GM08714 (cell line): ENCODE data around the gene TAS2R41.
"Not testable (repeated sequence)": the region's sequence is repeated elsewhere in the genome, so short reads cannot be mapped to it uniquely, and the experiment has no call there.

ENCODE experiments used
- H3K4me3 ChIP-seq: fragments of 200-500 bp; sonication (Bioruptor generic); 2 replicates; pipeline ENCODE4 v1.5.1; 2014; ENCODE audit warnings: mild to moderate bottlenecking, low read length, inconsistent platforms
- ZNF274 ChIP-seq: IDR thresholded peaks from 2 replicates; pipeline ENCODE4 v1.6.1; 2012; ENCODE audit warnings: mild to moderate bottlenecking, low read depth, low read length

The TAS2R41 gene

GRCh38 chr7:143463957-143464356 lies 13.7 kb upstream of the TAS2R41 start:
- no peak overlapping the region for H3K4me3 ChIP-seq
- TF ChIP-seq ZNF274, result no peak

- no peak for TF ChIP-seq ZNF274
- no peak overlapping the region for H3K4me3 ChIP-seq
Measured at GRCh38 chr7:143467724-143468123, 9.9 kb upstream of the TAS2R41 start.

- not testable (repeated sequence) for H3K4me3 ChIP-seq
Measured at GRCh38 chr7:143472071-143472689, 5.5 kb upstream of the TAS2R41 start.

- TF ChIP-seq ZNF274, result no peak
- H3K4me3 ChIP-seq, result no peak overlapping the region
Measured at GRCh38 chr7:143479055-143479766, 1.5 kb downstream of the TAS2R41 start.

GRCh38 chr7:143480501-143480900 lies 2.8 kb downstream of the TAS2R41 start:
- TF ChIP-seq ZNF274, result no peak
- H3K4me3 ChIP-seq, result no peak overlapping the region

GRCh38 chr7:143484119-143484518 lies 6.4 kb downstream of the TAS2R41 start:
- no peak for TF ChIP-seq ZNF274
- no peak overlapping the region for H3K4me3 ChIP-seq

GRCh38 chr7:143485094-143485493 lies 7.4 kb downstream of the TAS2R41 start:
- TF ChIP-seq ZNF274, result no peak
- no peak overlapping the region for H3K4me3 ChIP-seq

GRCh38 chr7:143485500-143485899 lies 7.8 kb downstream of the TAS2R41 start:
- TF ChIP-seq ZNF274, result no peak
- no peak overlapping the region for H3K4me3 ChIP-seq

- not testable (repeated sequence) for H3K4me3 ChIP-seq
Measured at GRCh38 chr7:143486266-143486665, 8.6 kb downstream of the TAS2R41 start.

GRCh38 chr7:143487061-143487460 lies 9.4 kb downstream of the TAS2R41 start:
- TF ChIP-seq ZNF274, result no peak
- H3K4me3 ChIP-seq, result no peak overlapping the region

- TF ChIP-seq ZNF274, result no peak
Measured at GRCh38 chr7:143487566-143487965, 9.9 kb downstream of the TAS2R41 start.

GRCh38 chr7:143490717-143491306 lies 13.1 kb downstream of the TAS2R41 start:
- no peak for TF ChIP-seq ZNF274
- H3K4me3 ChIP-seq, result no peak overlapping the region

More at GRCh38 chr7:143487566-143487965, 9.9 kb downstream of the TAS2R41 start:
- no peak overlapping the region for H3K4me3 ChIP-seq

- H3K4me3 ChIP-seq, result no peak overlapping the region
- no peak for TF ChIP-seq ZNF274
Measured at GRCh38 chr7:143492043-143492471, 14.4 kb downstream of the TAS2R41 start.

- no peak overlapping the region for H3K4me3 ChIP-seq
- no peak for TF ChIP-seq ZNF274
Measured at GRCh38 chr7:143492799-143493739, 15.4 kb downstream of the TAS2R41 start.

GRCh38 chr7:143493751-143494150 lies 16.1 kb downstream of the TAS2R41 start:
- no peak overlapping the region for H3K4me3 ChIP-seq
- no peak for TF ChIP-seq ZNF274
